ENCODE results near the gene GALNT16.

GALNT16 gene

GRCh38 chr14:69263364-69263763 lies 3.4 kb downstream of the GALNT16 start:
- H3K4me3 ChIP-seq (ENCODE audit: control insufficient read depth, low read depth, low read length), result no peak overlapping the region
- no peak for TF ChIP-seq CTCF (conservative IDR thresholded peaks at IDR 0.05; ENCODE audit: control insufficient read depth, insufficient read depth, low read depth, low read length)
- DNase-seq (ENCODE audit: low read depth), result peak; percentile 99

- TF ChIP-seq CTCF (conservative IDR thresholded peaks at IDR 0.05; ENCODE audit: control insufficient read depth, insufficient read depth, low read depth, low read length), result no peak
- no peak overlapping the region for H3K4me3 ChIP-seq (ENCODE audit: control insufficient read depth, low read depth, low read length)
- DNase-seq (ENCODE audit: low read depth), result peak; percentile 29
Observed at GRCh38 chr14:69263771-69264170, 3.8 kb downstream of the GALNT16 start.

- no peak overlapping the region for H3K4me3 ChIP-seq (ENCODE audit: control insufficient read depth, low read depth, low read length)
- no peak for DNase-seq (ENCODE audit: low read depth)
- no peak for TF ChIP-seq CTCF (conservative IDR thresholded peaks at IDR 0.05; ENCODE audit: control insufficient read depth, insufficient read depth, low read depth, low read length)
Observed at GRCh38 chr14:69266572-69267345, 6.8 kb downstream of the GALNT16 start.

- no peak for TF ChIP-seq CTCF (conservative IDR thresholded peaks at IDR 0.05; ENCODE audit: control insufficient read depth, insufficient read depth, low read depth, low read length)
- DNase-seq (ENCODE audit: low read depth), result no peak
- H3K4me3 ChIP-seq (ENCODE audit: control insufficient read depth, low read depth, low read length), result no peak overlapping the region
Observed at GRCh38 chr14:69267492-69267891, 7.5 kb downstream of the GALNT16 start.

- peak; percentile 71 for DNase-seq (ENCODE audit: low read depth)
- TF ChIP-seq CTCF (conservative IDR thresholded peaks at IDR 0.05; ENCODE audit: control insufficient read depth, insufficient read depth, low read depth, low read length), result no peak
Observed at GRCh38 chr14:69268223-69268622, 8.3 kb downstream of the GALNT16 start.

GRCh38 chr14:69268763-69269162 lies 8.8 kb downstream of the GALNT16 start:
- TF ChIP-seq CTCF (conservative IDR thresholded peaks at IDR 0.05; ENCODE audit: control insufficient read depth, insufficient read depth, low read depth, low read length), result no peak
- DNase-seq (ENCODE audit: low read depth), result peak; percentile 66
- no peak overlapping the region for H3K4me3 ChIP-seq (ENCODE audit: control insufficient read depth, low read depth, low read length)

More at GRCh38 chr14:69268223-69268622, 8.3 kb downstream of the GALNT16 start:
- no peak overlapping the region for H3K4me3 ChIP-seq (ENCODE audit: control insufficient read depth, low read depth, low read length)
